ENCODE results near the gene SP1.

SP1 gene

DNA sequence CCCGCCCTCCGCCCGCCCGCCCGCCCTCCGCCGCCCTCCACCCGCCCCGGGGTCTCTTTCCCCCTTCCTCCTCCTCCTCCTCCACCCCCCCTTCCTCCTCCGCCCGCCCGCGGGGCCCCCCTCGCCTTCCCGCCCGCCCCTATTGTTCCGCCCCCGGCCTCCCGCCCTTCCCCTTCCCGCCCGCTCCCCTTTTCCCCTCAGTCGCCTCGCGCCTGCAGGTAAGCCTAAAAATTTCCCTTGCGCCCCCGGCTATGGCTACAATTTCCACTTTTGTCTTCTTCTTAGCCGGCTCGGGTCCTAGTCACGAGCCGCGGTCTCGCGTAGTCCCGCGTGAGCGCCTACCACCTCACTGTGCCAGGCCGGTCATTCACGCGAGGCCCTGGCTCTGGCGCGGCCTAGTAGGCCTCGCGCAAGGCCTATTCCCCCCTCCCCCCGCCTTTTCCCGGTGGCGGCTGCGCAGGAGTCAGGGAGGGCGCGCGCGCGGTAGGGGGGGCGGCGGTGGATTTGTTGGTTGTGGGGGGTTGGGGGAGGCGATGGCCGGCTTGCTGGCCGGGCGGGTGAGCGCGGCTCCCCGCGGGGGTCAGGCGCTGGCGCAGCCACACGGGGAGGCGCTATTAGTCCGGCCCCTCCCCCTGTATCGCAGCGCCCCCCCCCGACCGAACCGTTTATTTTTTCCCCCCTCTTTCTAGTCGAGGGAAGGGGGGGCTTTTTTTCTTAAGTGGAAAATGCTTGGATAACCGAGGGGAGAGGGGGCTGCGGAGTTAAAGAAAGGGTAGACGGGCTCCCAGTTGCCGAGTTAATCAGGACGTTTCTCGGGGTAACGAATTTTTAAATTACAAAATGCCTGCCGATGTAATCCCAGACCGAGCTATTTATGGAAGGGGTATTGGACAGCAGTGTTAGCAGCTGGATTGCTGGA lies 72.4 kb downstream of the SP1 start:
- peak; percentile 69 for DNase-seq (ENCODE audit: low read depth)

DNA sequence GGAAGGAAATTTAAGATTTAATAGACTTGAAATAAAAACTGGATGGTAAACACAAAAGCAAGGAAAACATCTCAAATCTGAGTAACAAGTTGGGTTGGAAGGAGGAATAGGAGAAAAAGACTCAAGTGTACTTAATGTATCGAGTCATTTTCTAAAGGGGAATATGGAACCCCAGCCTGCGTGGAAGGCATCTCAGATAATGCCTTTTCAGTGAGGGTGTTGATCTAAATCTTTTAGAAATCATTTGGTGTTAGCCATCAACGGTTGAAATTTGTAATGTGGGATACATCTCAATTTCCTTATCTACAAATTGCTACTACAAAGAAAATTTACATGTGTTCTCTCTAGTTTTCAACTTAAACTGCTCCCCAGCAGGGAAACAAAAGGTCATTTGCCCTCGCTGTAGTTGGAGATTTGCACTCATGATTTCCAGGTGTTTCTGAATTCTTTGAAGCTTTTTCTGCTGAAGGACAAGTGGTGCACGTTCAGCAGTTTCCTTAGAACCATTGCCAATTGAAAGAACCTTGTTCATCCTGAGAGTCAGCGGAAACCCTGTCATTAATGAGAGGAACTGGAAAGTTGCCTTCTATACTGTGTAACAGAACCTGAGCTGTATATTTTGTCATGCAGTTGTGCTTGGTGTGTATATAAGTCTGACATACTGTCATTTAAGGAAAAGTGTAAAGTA lies 74.1 kb downstream of the SP1 start:
- no peak for DNase-seq (ENCODE audit: low read depth)

DNA sequence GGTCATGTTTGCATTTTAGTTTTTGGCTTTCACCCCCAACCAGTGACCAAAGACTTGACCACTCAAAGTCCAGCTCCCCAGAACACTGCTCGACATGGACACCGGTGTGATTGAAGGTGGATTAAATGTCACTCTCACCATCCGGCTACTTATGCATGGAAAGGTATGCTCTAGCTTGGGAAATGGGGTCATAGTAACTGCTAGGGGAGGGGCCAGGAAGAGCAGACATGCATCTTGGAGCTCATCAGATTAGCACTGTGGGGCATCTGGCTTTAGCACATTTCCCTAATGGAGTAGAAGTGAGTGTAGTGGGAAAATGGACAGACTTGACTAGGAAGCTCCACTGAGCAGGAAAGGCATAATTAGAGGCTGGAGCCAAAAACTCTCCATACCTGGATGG lies 74.7 kb downstream of the SP1 start:
- no peak for DNase-seq (ENCODE audit: low read depth)

DNA sequence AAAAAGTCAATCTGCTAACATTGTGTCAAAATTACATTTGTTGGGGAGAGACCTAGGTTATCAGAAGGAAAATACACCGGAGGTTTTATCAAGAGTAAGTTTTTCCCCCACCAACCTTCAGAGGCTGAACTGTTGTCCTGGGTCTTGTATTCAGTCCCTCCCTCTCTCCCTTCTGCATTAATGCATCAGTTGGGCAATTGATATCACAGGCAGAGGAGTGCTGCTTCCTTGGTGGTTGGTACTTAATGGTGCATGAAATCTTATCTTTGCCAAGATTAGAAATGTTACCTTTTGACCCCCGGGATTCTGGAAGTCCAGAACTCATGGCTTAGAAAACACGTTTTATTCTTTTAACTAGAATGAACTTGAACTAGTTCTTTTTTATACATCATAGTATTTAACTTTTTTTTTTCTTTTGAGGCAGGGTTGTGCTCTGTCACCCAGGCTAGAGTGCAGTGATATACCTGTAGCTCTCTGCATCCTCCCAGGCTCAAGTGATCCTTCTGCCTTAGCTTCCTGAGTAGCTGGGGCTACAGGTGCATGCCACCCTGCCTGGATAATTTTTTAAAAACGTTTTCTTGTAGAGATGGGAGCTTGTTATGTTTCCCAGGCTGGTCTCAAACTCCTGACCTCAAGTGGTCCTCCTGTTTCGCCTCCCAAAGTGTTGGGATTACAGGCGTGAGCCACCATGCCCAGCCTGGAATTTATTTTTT lies 76.8 kb downstream of the SP1 start:
- DNase-seq (ENCODE audit: low read depth) = no peak

DNA sequence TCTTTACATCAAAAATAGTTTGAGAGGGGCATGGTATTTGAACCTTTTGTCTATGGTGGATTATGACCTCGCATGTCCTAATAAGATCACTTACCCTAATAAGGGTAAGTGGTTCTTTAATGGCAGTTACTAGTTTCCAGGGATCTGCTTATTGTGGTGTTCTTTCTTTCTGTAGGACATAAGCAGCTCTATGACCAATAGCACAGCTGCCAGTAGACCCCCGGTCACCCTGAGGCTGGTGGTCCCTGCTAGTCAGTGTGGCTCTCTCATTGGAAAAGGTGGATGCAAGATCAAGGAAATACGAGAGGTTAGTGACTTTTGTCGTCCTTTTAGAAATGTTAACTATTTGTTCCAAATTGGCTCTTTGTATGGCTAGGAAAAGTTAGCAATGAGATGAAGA lies 79.1 kb downstream of the SP1 start:
- DNase-seq (ENCODE audit: low read depth) = no peak

DNA sequence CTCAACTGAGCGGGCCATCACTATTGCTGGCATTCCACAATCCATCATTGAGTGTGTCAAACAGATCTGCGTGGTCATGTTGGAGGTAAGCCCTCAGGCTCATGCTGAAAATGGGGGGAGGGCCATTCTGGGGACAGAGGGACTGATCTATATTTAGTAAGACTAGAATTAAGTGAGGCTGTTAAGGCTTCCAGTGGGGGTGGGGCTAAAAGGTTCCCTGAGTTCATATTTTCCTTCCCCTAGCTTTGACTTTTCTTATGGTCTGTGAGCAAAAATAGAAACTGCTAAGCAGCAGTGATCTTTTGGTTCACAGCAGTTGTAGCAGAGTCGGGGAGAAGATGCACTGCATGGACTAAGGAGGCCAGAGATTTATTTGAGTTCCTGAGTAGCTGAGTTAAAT lies 81.1 kb downstream of the SP1 start:
- no peak for DNase-seq (ENCODE audit: low read depth)

DNA sequence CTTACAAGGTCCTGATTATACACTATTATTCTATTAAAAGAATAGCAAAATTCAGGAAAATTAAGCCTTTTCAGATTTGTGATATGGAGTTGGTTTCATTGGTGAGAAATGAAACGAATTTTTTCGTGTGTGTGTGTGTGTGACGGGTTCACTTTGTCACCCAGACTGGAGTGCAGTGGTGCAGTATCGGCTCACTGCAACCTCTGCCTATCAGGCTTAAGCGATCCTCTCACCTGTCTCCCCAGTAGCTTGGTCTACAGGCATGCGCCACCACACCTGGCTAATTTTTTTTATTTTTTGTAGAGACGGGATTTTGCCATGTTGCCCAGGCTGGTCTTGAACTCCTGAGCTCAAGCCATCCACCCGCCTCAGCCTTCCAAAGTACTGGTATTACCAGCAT lies 81.6 kb downstream of the SP1 start:
- DNase-seq (ENCODE audit: low read depth) = no peak

DNA sequence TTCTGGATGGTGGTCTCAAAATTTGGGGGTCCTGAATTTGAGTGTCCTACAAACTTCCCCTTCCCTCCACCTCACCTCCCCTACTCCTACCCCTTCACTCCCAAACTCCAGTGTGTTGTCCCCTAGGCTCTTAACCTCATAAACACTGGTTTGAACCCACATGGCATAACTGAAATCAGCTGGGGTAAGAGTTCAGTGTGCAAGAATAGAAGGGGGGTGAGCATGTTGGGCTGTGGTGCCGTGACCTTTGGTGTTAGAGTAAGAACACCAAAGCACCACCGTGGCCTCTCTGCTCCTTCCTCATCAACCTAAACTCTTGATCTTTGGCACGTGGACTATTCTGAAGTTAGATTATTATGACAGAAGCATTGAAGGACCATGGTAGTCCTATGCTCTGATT lies 83.0 kb downstream of the SP1 start:
- no peak for DNase-seq (ENCODE audit: low read depth)

DNA sequence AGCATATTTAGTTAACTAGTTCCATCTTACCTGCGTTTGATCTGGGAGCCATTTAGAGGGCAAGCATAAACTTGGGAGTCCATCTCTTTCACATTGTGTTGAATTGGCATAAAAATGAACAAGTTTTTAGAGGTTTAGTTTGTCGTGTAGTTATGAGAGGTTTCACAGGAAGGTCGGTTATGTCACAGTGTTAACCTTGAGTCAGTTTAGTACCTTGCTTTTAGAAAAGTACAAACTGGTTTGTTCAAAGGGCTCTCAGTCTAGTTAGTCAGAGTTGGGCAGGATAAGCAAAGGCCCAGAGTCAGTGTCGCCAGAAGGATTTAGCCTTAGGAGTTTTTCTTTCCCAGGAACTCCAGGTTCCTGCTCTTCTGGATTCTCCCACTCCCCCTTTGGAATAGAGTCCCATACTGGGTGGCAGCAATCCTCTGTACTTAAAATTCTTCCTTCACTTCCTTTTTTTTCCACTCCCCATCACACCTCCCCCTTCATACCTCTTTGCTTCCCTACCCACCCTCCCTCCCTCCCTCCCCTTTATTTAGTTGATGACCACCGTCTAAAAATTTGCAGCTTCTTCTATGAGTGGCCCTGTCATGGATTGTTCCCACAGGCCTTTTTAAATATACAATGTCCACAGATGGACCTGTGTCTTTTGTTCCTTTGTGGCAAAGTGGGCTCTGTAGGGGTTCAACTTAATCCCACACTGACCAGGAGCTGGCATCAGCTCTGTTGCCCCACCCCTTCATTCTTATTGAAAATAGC lies 84.0 kb downstream of the SP1 start:
- DNase-seq (ENCODE audit: low read depth) = no peak

DNA sequence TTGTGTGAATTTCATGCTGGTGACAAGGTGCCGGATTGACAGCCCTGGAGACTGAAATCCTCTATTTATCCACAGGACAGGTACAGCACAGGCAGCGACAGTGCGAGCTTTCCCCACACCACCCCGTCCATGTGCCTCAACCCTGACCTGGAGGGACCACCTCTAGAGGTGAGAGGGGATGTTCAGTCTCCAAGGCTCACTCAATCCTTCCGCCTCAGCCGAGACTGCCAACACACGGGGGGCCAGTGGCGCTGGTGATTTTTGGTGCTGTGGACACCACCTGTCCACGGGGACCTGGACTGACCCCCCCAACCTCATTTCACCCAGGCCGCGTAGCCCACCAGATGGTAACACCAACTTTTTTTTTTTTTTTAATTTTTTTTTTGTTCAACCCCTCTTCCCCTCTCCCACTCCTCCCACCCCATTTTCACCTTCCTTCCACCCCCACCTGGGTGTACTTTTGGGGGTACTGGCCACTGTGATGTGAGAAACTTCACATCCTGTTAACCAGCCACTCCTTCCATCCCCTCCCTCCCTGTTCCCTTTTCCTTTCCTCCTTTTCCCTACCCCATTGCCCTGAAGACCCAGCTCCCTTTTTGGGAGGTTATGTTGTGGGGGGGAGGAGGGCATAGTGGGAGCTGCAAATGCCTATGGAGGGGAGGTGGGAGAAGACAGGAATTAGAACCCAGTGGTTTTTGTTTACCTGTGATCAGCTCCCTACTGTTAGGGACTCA lies 84.9 kb downstream of the SP1 start:
- no peak for DNase-seq (ENCODE audit: low read depth)

DNA sequence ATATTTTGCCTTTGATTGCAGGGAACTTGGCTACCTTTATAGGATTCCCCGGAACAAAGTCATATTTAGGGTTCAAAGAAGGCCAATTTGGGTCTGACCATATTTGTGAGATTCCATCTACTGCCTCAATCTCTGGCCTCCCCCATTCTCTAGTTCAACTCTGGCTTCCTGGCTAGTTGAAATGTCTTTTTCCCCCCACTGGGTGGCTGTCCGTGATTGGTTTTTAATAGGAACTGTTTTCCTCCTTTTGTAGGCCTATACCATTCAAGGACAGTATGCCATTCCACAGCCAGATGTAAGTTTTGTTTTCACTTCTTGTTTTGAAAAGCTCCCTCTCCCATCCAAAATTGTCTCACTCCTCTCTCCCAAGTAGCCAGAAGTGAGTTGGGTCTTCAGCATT lies 85.7 kb downstream of the SP1 start:
- no peak for DNase-seq (ENCODE audit: low read depth)

Data from GM04504 (cell line).